Naive thymus-derived CD8-positive, alpha-beta T cell (primary cell): Measurements from ENCODE around the gene GPATCH2L. TPM values are rescaled to one million over a fixed set of nuclear protein-coding genes. Genes with fewer than 3 reads are reported as not detected.

Source experiments
- ATAC-seq, 2 donors: fragments of 150-1000 bp; cut with Tn5 transposase in 1 of 2; sonication (Bioruptor Pico), chemical (Tn5 transposase) in 1 of 2; 1 replicate in 1 of 2; 2 replicates in 1 of 2; pipeline ENCODE4 v1.10.0; 2021; ENCODE audit warnings: mild to moderate bottlenecking in 2 of 2, moderate library complexity in 2 of 2
- POLR2A ChIA-PET: fragments of 350-600 bp; sonication (Branson Sonifier 250); formaldehyde crosslinking; loops from one replicate; lab custom pipeline; 2021; ENCODE audit warnings: antibody characterized with exemption; lab: Charles Lee
- DNase-seq, 10 donors: peaks; one replicate each; pipeline versions ENCODE4 v3.0.0 to v3.0.0-alpha.2; 2020 to 2022
- H3K27ac Mint-ChIP-seq, 10 donors: one replicate each; pipeline ENCODE4 v1.8.0; 2020 to 2022; ENCODE audit warnings: mild to moderate bottlenecking in 10 of 10, mixed read lengths in 10 of 10, moderate library complexity in 4 of 10, inconsistent platforms in 1 of 10
- H3K27me3 Mint-ChIP-seq, 5 donors: one replicate each; pipeline ENCODE4 v1.8.0; 2021 to 2022; ENCODE audit warnings: mixed read lengths in 5 of 5
- H3K36me3 Mint-ChIP-seq, 3 donors: one replicate each; pipeline ENCODE4 v1.8.0; 2020 to 2022; ENCODE audit warnings: mixed read lengths in 3 of 3, mild to moderate bottlenecking in 2 of 3, inconsistent platforms in 1 of 3
- H3K4me1 Mint-ChIP-seq, 4 donors: one replicate each; pipeline ENCODE4 v1.8.0; 2021 to 2022; ENCODE audit warnings: mixed read lengths in 4 of 4
- H3K4me3 Mint-ChIP-seq, 10 donors: one replicate each; pipeline ENCODE4 v1.8.0; 2020 to 2022; ENCODE audit warnings: mild to moderate bottlenecking in 10 of 10, mixed read lengths in 10 of 10, moderate library complexity in 6 of 10, inconsistent platforms in 1 of 10
- H3K9me3 Mint-ChIP-seq, 9 donors: one replicate each; pipeline ENCODE4 v1.8.0; 2020 to 2022; ENCODE audit warnings: mixed read lengths in 9 of 9, mild to moderate bottlenecking in 3 of 9, inconsistent platforms in 1 of 9, moderate library complexity in 1 of 9
- polyA plus RNA-seq, 3 donors: library from polyadenylated mRNA; unstranded; fragments of 300-500 nt; fragmentation: Illumina TruSeq; gene quantifications; one replicate each; pipeline ENCODE4 v1.2.3, GENCODE V29; 2021
- total RNA-seq, 8 experiments: library from RNA in 2 of 8; stranded (reverse) in 2 of 8; gene quantifications; one replicate each; pipeline ENCODE4 v1.2.3 and lab custom pipeline; 2021 to 2026

GPATCH2L gene
- total and polyA plus RNA-seq, 5 experiments from 2014 or later: 9.5 to 63.3 (median 12.8) TPM

GRCh38 chr14:76181546-76181945 lies 29.8 kb downstream of the GPATCH2L start:
- H3K4me3 Mint-ChIP-seq: no peak overlapping the region
- peaks cover 26 to 91% (median 64%) of the 10 kb centered on the region in 3 donors for H3K36me3 Mint-ChIP-seq
- DNase-seq (no peak), ATAC-seq (no peak)
- H3K9me3 Mint-ChIP-seq: no peaks in the 10 kb centered on the region
- H3K27me3 Mint-ChIP-seq: no peaks in the 10 kb centered on the region
- H3K27ac Mint-ChIP-seq: no peak overlapping the region
- POLR2A ChIA-PET: no interaction called here
- H3K4me1 Mint-ChIP-seq: peaks cover 6 to 16% (median 7%) of the 10 kb centered on the region in 4 donors

DNA sequence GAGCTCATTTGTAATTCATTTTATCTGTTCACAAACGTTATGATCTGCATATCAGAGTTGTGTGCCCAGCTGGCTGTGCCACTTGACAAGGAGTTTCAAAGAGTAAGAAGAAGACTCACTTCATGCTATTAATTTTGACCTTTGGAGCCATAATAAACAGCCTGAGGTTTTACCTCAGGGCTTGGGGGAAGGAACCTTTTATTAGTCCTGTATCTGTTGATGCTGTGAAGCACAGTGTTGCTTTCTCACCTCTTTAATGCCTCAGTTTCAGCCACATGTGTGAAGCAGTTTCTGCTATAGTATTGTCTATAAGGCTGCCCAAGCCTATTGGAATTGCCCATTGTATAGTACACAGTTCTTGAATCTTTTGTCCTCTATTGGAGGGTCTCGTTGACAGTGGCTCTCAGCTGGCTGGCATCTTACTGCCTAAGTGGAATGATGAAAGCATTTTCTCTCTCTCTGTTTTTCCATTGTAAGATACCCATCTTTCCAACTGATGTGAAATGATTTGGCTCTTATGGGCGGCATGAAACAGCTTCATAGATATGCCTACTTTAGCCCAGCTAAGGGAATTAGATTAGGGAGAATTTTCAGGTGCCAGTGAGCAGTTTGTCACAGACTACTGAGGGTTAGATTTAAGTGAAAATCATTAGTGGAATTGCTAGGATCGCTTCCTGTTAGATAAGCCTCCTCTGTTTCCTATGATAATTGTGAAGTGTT lies 34.7 kb downstream of the GPATCH2L start:
- no peaks in the 10 kb centered on the region for H3K27me3 Mint-ChIP-seq
- no peak overlapping the region for H3K4me3 Mint-ChIP-seq
- DNase-seq: no peak
- H3K9me3 Mint-ChIP-seq: no peaks in the 10 kb centered on the region
- peak overlapping the region in 2 of 10 donors; percentile 4 to 66 for H3K27ac Mint-ChIP-seq
- POLR2A ChIA-PET: no interaction called here
- H3K4me1 Mint-ChIP-seq: peaks cover 12 to 28% (median 16%) of the 10 kb centered on the region in 4 donors
- H3K36me3 Mint-ChIP-seq: peaks cover 14 to 89% (median 46%) of the 10 kb centered on the region in 3 donors
- no peak for ATAC-seq

DNA sequence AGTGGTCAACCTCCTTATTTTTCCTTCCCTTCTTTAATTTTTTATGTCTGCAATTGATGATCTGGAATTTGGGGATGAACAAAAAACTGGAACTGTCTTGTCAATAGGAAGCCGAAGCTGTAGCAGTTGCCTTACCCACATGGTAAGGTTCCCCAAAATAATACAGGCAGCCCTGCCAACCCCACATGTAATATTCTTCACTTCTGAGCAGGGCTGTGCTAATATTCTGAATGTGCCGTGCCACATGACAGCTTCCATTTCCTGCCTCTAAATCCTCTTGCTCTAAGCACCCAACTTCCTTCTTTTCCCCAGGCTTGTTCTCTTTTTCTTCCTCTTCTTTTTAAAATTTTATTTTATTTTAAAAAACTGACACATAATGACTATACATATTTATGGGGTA lies 39.6 kb downstream of the GPATCH2L start:
- Mint-ChIP-seq H3K4me1 (peaks cover 3 to 25% (median 8%) of the 10 kb centered on the region in 4 donors), H3K27me3 (no peaks in the 10 kb centered on the region), H3K9me3 (no peaks in the 10 kb centered on the region), H3K27ac (no peak overlapping the region), H3K4me3 (no peak overlapping the region), H3K36me3 (peaks cover 7 to 87% (median 44%) of the 10 kb centered on the region in 3 donors)
- DNase-seq (peak in 1 of 10 donors; percentile 1), ATAC-seq (no peak)
- POLR2A ChIA-PET: no interaction called here

GRCh38 chr14:76193696-76194095 lies 42.0 kb downstream of the GPATCH2L start:
- no peak for DNase-seq
- Mint-ChIP-seq H3K36me3 (peaks cover 0 to 90% (median 47%) of the 10 kb centered on the region in 3 donors), H3K4me3 (no peak overlapping the region), H3K4me1 (peaks cover 0 to 17% (median 1%) of the 10 kb centered on the region in 4 donors), H3K9me3 (no peaks in the 10 kb centered on the region), H3K27ac (no peak overlapping the region), H3K27me3 (no peaks in the 10 kb centered on the region)
- ATAC-seq: no peak
- POLR2A ChIA-PET: no interaction called here

GRCh38 chr14:76194327-76194726 lies 42.6 kb downstream of the GPATCH2L start:
- ATAC-seq (no peak), DNase-seq (no peak)
- Mint-ChIP-seq H3K4me1 (peaks cover 0 to 17% (median 0%) of the 10 kb centered on the region in 4 donors), H3K27ac (no peak overlapping the region), H3K9me3 (no peaks in the 10 kb centered on the region), H3K4me3 (no peak overlapping the region), H3K27me3 (no peaks in the 10 kb centered on the region), H3K36me3 (peaks cover 0 to 87% (median 47%) of the 10 kb centered on the region in 3 donors)
- POLR2A ChIA-PET: no interaction called here

GRCh38 chr14:76195003-76195402 lies 43.3 kb downstream of the GPATCH2L start:
- no peak overlapping the region for H3K27ac Mint-ChIP-seq
- POLR2A ChIA-PET: no interaction called here
- ATAC-seq (no peak), DNase-seq (no peak)
- H3K27me3 Mint-ChIP-seq: no peaks in the 10 kb centered on the region
- peaks cover 0 to 87% (median 46%) of the 10 kb centered on the region in 3 donors for H3K36me3 Mint-ChIP-seq
- no peak overlapping the region for H3K4me3 Mint-ChIP-seq
- peaks cover 0 to 15% (median 0%) of the 10 kb centered on the region in 4 donors for H3K4me1 Mint-ChIP-seq
- no peaks in the 10 kb centered on the region for H3K9me3 Mint-ChIP-seq

DNA sequence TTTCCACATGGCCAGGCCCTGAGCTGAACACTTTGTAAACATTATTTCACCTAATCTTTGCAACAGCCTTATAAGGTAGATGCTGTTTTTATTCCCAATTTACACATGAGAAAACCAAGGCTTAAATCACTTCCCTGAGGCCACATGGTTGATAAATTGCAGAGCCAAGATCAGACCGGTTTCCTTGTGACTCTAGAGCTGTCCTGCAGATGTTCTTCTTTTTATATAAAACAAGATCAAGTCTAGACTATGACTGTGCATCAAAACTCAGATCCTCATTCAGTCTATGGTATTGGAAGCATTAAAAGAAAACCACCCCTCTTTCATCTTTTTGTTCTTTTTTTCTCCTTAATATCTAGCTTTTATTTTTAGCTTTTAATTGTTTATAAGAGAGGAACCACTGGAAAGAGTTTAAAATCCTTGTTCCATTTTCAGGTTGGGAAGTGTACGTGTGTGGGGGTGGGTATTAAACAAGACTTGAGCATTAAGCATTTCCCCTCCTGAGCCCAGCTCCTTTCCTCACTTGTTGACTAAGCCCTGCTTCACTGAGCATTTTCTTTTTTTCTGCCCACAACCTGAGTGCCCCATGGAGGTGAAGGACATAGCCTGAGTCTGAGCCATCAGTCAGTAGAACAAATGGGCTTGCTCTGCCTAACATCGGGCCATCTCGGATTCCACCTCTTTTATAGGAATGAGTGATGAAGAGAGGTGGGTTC lies 45.4 kb downstream of the GPATCH2L start:
- H3K27ac Mint-ChIP-seq: peak overlapping the region in 1 of 10 donors; percentile 72
- H3K27me3 Mint-ChIP-seq: no peaks in the 10 kb centered on the region
- H3K4me3 Mint-ChIP-seq: no peak overlapping the region
- no peaks in the 10 kb centered on the region for H3K9me3 Mint-ChIP-seq
- ATAC-seq (no peak), DNase-seq (no peak)
- peaks cover 0 to 3% (median 0%) of the 10 kb centered on the region in 4 donors for H3K4me1 Mint-ChIP-seq
- POLR2A ChIA-PET: no interaction called here
- H3K36me3 Mint-ChIP-seq: peaks cover 0 to 89% (median 47%) of the 10 kb centered on the region in 3 donors

- peaks cover 0 to 80% (median 40%) of the 10 kb centered on the region in 3 donors for H3K36me3 Mint-ChIP-seq
Measured at GRCh38 chr14:76201162-76201561, 49.4 kb downstream of the GPATCH2L start.

DNA sequence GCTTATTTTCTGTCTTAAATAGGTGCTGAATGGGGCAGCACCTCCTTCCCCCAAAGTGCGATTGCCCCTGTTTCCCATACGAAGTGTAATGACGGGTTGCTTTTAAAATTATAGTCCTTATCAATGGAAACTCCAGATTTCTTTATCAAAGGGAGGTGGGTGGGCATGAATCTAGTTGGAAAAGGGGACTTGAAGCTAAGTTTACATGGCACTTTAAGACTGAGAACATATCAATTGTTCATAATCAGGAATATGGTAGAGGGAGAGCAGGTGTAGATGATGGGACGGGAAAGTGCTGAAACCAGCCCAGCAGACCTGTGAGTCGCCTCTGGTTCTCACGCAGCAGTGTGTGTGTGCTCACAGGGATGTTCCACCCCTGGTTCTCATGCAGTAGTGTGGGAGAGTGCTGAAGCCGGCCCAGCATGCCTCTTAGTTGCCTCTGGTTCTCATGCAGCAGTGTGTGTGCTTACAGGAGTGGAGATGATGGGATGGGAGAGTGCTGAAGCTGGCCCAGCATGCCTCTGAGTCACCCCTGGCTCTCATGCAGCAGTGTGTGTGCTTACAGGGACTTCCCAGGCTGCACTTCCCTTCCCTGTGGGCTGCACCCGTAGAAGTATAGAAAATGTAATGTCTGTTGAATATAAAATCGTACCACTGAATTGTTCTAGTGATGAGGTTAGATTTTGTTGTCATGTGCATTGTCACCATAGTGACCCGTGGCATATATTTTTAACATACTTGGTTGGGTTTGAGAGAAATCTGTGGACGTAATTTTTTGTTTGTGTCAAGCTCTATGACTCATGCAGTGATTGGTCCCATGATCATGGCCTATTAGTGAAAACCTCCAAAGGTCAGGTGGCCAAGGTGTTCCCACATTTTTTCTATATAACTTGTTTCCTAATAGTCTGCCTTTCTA lies 51.6 kb downstream of the GPATCH2L start:
- Mint-ChIP-seq H3K4me3 (no peak overlapping the region), H3K27me3 (no peaks in the 10 kb centered on the region), H3K36me3 (peaks cover 0 to 65% (median 28%) of the 10 kb centered on the region in 3 donors), H3K4me1 (no peaks in the 10 kb centered on the region), H3K9me3 (no peaks in the 10 kb centered on the region), H3K27ac (no peak overlapping the region)
- ATAC-seq: no peak
- POLR2A ChIA-PET: no interaction called here
- no peak for DNase-seq

More at GRCh38 chr14:76201162-76201561, 49.4 kb downstream of the GPATCH2L start:
- POLR2A ChIA-PET: no interaction called here
- H3K27me3 Mint-ChIP-seq: no peaks in the 10 kb centered on the region
- no peaks in the 10 kb centered on the region for H3K9me3 Mint-ChIP-seq
- H3K4me3 Mint-ChIP-seq: no peak overlapping the region
- ATAC-seq: no peak
- H3K27ac Mint-ChIP-seq: peak overlapping the region in 1 of 10 donors; percentile 4
- DNase-seq: no peak
- no peaks in the 10 kb centered on the region for H3K4me1 Mint-ChIP-seq

DNA sequence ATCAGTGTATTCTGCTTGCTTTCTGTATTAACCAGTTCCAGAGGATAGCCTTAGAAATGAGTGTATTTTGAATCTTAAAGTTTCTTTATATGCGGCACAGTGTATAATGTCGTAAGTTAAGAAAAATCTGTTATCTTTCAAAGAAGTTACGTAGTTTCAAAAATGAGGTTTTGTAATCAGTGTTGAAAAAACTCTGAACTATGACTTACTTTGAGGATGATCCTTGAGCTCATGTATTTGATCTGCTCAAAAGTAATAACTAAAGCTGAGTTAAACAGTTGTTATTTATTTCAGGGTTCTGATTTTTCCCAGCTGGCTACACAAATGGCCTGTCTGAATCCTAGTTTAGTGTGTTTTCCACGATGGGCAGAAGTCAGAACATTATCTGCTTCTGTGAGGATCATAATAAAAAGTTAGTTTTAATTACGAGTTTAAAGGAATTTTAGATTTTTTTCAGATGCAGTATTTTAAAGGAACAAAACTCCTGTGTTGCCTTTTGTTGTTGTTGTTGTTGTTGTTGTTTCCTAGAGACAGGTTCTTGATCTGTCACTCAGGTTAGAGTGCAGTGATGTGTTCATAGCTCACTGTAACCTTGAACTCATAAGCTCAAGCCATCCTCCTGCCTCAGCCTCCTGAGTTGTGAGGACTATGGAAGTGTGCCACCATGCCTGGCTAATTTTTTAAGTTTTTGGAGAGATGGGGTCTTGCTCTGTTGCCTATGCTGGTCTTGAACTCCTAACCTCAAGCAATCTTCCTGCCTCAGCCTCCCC lies 52.9 kb downstream of the GPATCH2L start:
- DNase-seq (no peak), ATAC-seq (no peak)
- Mint-ChIP-seq H3K36me3 (peaks cover 0 to 57% (median 28%) of the 10 kb centered on the region in 3 donors), H3K27ac (no peak overlapping the region), H3K27me3 (no peaks in the 10 kb centered on the region), H3K4me1 (peaks cover 0 to 2% (median 0%) of the 10 kb centered on the region in 4 donors), H3K9me3 (no peaks in the 10 kb centered on the region), H3K4me3 (no peak overlapping the region)
- POLR2A ChIA-PET: no interaction called here

GRCh38 chr14:76205708-76206107 lies 54.0 kb downstream of the GPATCH2L start:
- Mint-ChIP-seq H3K27ac (no peak overlapping the region), H3K9me3 (no peaks in the 10 kb centered on the region), H3K36me3 (peaks cover 0 to 46% (median 23%) of the 10 kb centered on the region in 3 donors), H3K27me3 (no peaks in the 10 kb centered on the region), H3K4me3 (no peak overlapping the region), H3K4me1 (peaks cover 0 to 2% (median 0%) of the 10 kb centered on the region in 4 donors)
- DNase-seq (no peak), ATAC-seq (no peak)
- POLR2A ChIA-PET: no interaction called here

DNA sequence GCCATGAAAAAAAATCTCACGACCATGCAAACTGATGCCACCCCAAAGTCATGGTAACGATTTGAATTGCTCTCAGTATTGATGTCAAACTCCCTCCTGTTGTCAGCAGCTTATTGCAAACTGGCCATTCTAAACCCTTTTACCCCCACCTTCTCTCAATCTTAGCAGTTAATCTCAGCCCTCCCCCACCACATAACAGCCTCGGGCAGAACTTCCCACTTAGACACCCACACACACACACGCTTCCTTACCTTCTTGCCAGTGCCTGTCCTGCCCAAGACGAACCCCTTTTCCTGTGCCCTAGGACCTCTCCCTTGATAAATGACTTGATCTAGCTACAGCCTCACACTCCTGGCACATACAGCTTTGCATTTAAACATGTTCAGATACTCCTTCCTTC lies 56.6 kb downstream of the GPATCH2L start:
- POLR2A ChIA-PET: no interaction called here
- Mint-ChIP-seq H3K36me3 (peaks cover 8 to 23% (median 11%) of the 10 kb centered on the region in 3 donors), H3K4me1 (peaks cover 0 to 2% (median 0%) of the 10 kb centered on the region in 4 donors), H3K27ac (no peak overlapping the region), H3K4me3 (no peak overlapping the region), H3K27me3 (no peaks in the 10 kb centered on the region), H3K9me3 (peaks cover 0 to 12% (median 2%) of the 10 kb centered on the region in 9 donors)
- DNase-seq: no peak
- no peak for ATAC-seq
